HepG2 (cell line): ENCODE results near the gene MAPK8IP1. TPM values are rescaled to one million over a fixed set of nuclear protein-coding genes. Genes with fewer than 3 reads are reported as not detected.

Experiments used
- ATAC-seq: fragments of 200-7000 bp; cut with Tn5 transposase; 3 replicates; pipeline ENCODE4 v1.9.1; 2020; ENCODE audit warnings: mild to moderate bottlenecking, moderate library complexity
- BruUV-seq: library from RNA; stranded (reverse); fragments of 400-500 nt; replicated peaks from 2 replicates; lab custom pipeline; 2021; lab: Mats Ljungman, UMichigan
- CTCF ChIA-PET: fragments of 300-600 bp; formaldehyde crosslinking; extraction: SDS; loops from one replicate; lab custom pipeline; 2021; ENCODE audit warnings: low total read pairs, inconsistent platforms, low intra/inter-chr PET ratio; lab: Yijun Ruan, JAX
- POLR2A ChIA-PET: fragments of 350-600 bp; sonication (Branson Sonifier 250); formaldehyde crosslinking; loops from one replicate; lab custom pipeline; 2020; ENCODE audit warnings: antibody characterized with exemption, inconsistent platforms; lab: Yijun Ruan, JAX
- DNase-seq: peaks from one replicate; pipeline ENCODE4 v3.0.0-alpha.2; 2015; ENCODE audit warnings: low spot score
- FAIRE-seq: peaks from 3 replicates; lab custom pipeline; 2011; peaks lifted over from hg19 to GRCh38; lab: Jason Lieb, UNC
- H2AFZ ChIP-seq: one replicate; pipeline ENCODE4 v1.6.1; 2011; ENCODE audit warnings: low read length, inconsistent platforms
- H3K27ac ChIP-seq: fragments of 300-600 bp; 3 replicates; pipeline ENCODE4 v1.8.0; 2011; ENCODE audit warnings: mixed run types, mild to moderate bottlenecking, mixed read lengths, low read length, inconsistent platforms; ENCODE audit not compliant: insufficient read depth; ENCODE audit errors: extremely low read length
- H3K27me3 ChIP-seq, 2 experiments: fragments of 200-600 bp in 1 of 2; 2 replicates in 1 of 2; 3 replicates in 1 of 2; pipeline versions ENCODE4 v1.6.0 to v1.8.0; 2011; ENCODE audit warnings: low read length in 2 of 2, mild to moderate bottlenecking in 2 of 2, moderate library complexity in 2 of 2, inconsistent platforms in 1 of 2; ENCODE audit not compliant: insufficient read depth in 2 of 2, control insufficient read depth in 1 of 2
- H3K36me3 ChIP-seq, 2 experiments: fragments of 200-600 bp in 1 of 2; replicated peaks in 1 of 2; 2 replicates in 1 of 2; 3 replicates in 1 of 2; pipeline versions ENCODE4 v1.5.1 to v1.8.0; 2011; ENCODE audit warnings: low read length in 2 of 2, inconsistent platforms in 1 of 2; ENCODE audit not compliant: insufficient read depth in 2 of 2, control insufficient read depth in 1 of 2
- H3K4me1 ChIP-seq: 2 replicates; pipeline ENCODE4 v1.5.1; 2012; ENCODE audit warnings: low read length, inconsistent platforms; ENCODE audit not compliant: insufficient read depth
- H3K4me2 ChIP-seq: 2 replicates; pipeline ENCODE4 v1.6.0; 2011; ENCODE audit warnings: low read depth, low read length, inconsistent platforms
- H3K4me3 ChIP-seq, 3 experiments: fragments of 200-600 bp in 1 of 3; sonication (generic), shearing (Covaris generic) in 1 of 3; replicated peaks in 1 of 3; 2 replicates each; pipeline ENCODE4 v1.5.1; 2011 to 2016; ENCODE audit warnings: low read length in 3 of 3, inconsistent platforms in 2 of 3, low read depth in 2 of 3, mild to moderate bottlenecking in 2 of 3, control low read depth in 1 of 3, mixed read lengths in 1 of 3; ENCODE audit not compliant: insufficient read depth in 1 of 3
- H3K79me2 ChIP-seq: one replicate; pipeline ENCODE4 v1.6.1; 2011; ENCODE audit warnings: low read length, inconsistent platforms; ENCODE audit not compliant: insufficient read depth
- H3K9ac ChIP-seq: 2 replicates; pipeline ENCODE4 v1.6.0; 2011; ENCODE audit warnings: mild to moderate bottlenecking, low read depth, low read length, inconsistent platforms; ENCODE audit not compliant: insufficient read depth
- H3K9me3 ChIP-seq: 2 replicates; pipeline ENCODE4 v1.5.1; 2012; ENCODE audit warnings: mild to moderate bottlenecking, low read length
- H4K20me1 ChIP-seq: 2 replicates; pipeline ENCODE4 v1.6.0; 2011; ENCODE audit warnings: inconsistent platforms, mild to moderate bottlenecking, low read length, moderate library complexity; ENCODE audit not compliant: insufficient read depth
- ARID4A ChIP-seq: sonication (generic); formaldehyde crosslinking; IDR thresholded peaks from 2 replicates; pipeline ENCODE4 v1.5.0; 2020; ENCODE audit warnings: mild to moderate bottlenecking, missing genetic modification reagents, borderline replicate concordance
- ESRRA ChIP-seq: sonication (generic); formaldehyde crosslinking; IDR thresholded peaks from 2 replicates; pipeline ENCODE4 v1.5.1; 2020; ENCODE audit warnings: mild to moderate bottlenecking, low read depth, missing genetic modification reagents
- NFKBIZ ChIP-seq: IDR thresholded peaks from 2 replicates; pipeline ENCODE4 v1.6.1; 2018; ENCODE audit warnings: missing genetic modification reagents, missing compliant biosample characterization
- ZC3H13 ChIP-seq: sonication (generic); formaldehyde crosslinking; IDR thresholded peaks from 2 replicates; pipeline ENCODE4 v1.8.1; 2023; ENCODE audit warnings: mild to moderate bottlenecking, missing genetic modification reagents, moderate library complexity
- ZFP36L1 ChIP-seq: sonication (generic); formaldehyde crosslinking; IDR thresholded peaks from 2 replicates; pipeline ENCODE4 v1.8.0; 2022; ENCODE audit warnings: mild to moderate bottlenecking, missing genetic modification reagents, moderate library complexity
- ZNF251 ChIP-seq: sonication (generic); formaldehyde crosslinking; IDR thresholded peaks from 2 replicates; pipeline ENCODE4 v1.9.0; 2021; ENCODE audit warnings: mild to moderate bottlenecking, missing genetic modification reagents
- ZNF282 ChIP-seq: fragments of 450-650 bp; IDR thresholded peaks from 2 replicates; pipeline ENCODE4 v1.6.1; 2018; ENCODE audit not compliant: partially characterized antibody
- ZNF446 ChIP-seq: sonication (generic); formaldehyde crosslinking; IDR thresholded peaks from 2 replicates; pipeline ENCODE4 v1.5.0; 2020; ENCODE audit warnings: mild to moderate bottlenecking, missing genetic modification reagents
- WGBS: methylation state at CpG from one replicate; pipeline ENCODE4 v1.1.6; 2017; ENCODE audit warnings: low lambda C conversion rate; 5-methylcytosine and 5-hydroxymethylcytosine counted together
- in situ Hi-C: cut with HindIII; loops from 2 replicates; pipeline ENCODE4 v1.10.0; 2017; ENCODE audit warnings: low pct_unique_long_range_greater_than_20kb; ENCODE audit not compliant: extremely low pct_ligation_motif_present
- intact Hi-C: fragments of 100-400 bp; cut with micrococcal nuclease; formaldehyde crosslinking; loops from one replicate; pipeline ENCODE4 v1.10.0; 2022; ENCODE audit not compliant: unreplicated experiment
- polyA plus RNA-seq, 8 experiments: library from polyadenylated mRNA; depleted of rRNA in 3 of 8; stranded (reverse) in 7 of 8; unstranded in 1 of 8; fragments of >200 nt; fragmentation: Illumina TruSeq in 4 of 8; extraction: Trizol in 4 of 8; gene quantifications; 2 replicates each; pipeline versions ENCODE4 v1.2.1 to v1.2.3, GENCODE V29; 2011 to 2016; ENCODE audit warnings: low read depth in 4 of 8, missing spikeins in 1 of 8, mixed read lengths in 1 of 8; ENCODE audit not compliant: insufficient read depth in 1 of 8
- total RNA-seq, 5 experiments: library from RNA; depleted of rRNA; stranded (reverse); fragments of >200 nt; fragmentation: Illumina TruSeq; extraction: Trizol; gene quantifications; 2 replicates each; pipeline ENCODE4 v1.2.3, GENCODE V29; 2016; ENCODE audit warnings: low read depth in 1 of 5
- TF ChIP-seq, protein P1 (sequence below): sonication (generic); formaldehyde crosslinking; IDR thresholded peaks from 2 replicates; pipeline ENCODE4 v1.4.0; 2020; ENCODE audit warnings: mild to moderate bottlenecking, missing genetic modification reagents, borderline replicate concordance

MAPK8IP1 gene
- total and polyA plus RNA-seq, 2 of the 13 experiments (the other 11 are each of a cell fraction or from before 2014, with no cell fraction given): 2.2 to 4.2 TPM

DNA sequence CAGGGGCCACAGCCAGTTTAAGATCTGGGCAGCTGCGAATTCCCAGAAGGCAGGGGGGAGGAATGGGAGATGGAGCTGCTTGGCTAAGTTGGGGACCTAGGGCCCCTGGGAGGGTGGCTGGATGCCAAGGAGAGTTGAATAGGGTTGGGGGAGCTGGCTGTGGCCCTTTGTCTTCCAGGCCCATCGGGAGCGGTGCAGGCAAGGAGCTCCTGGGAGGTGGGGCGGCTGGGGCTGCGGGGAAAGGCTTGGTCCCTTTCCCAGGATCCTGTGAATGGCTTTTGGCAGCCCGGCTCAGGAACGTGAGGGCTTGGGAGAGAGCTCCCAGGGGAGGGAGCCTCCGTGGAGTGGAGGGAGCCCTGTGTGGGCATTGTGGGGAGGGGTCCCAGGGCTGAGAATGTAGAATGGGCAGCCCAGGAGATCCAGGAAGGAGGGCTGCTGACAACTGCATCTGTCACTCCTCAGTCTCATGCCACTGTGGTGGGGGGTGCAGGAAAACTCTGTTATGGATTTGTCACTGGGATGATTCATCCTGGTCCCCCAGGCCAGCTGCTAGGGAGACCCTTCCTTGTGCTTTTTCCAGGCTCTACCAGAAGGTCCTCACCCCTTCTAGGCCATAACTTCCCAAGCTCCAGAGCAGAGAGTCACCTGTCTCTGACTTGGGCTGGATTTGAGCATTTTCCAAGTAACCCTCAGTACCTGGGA is 15.6 kb downstream of the MAPK8IP1 start:
- Histone ChIP-seq H3K27ac (no peak overlapping the region), H2AFZ (no peak overlapping the region), H3K9ac (no peak overlapping the region), H3K79me2 (no peaks in the 10 kb centered on the region), H3K4me1 (peaks cover 44% of the 10 kb centered on the region), H4K20me1 (no peaks in the 10 kb centered on the region), H3K4me3 (peak overlapping the region in 2 of 3 experiments; percentile 62 to 71; a peak in 2 of 6 replicates), H3K4me2 (peak overlapping the region; percentile 86), H3K27me3 (peaks cover 0 to 21% of the 10 kb centered on the region in 2 experiments; a peak in 1 of 5 replicates), H3K9me3 (no peaks in the 10 kb centered on the region), H3K36me3 (no peaks in the 10 kb centered on the region)
- WGBS: 57% methylated on average over 7 of the region's 8 CpGs
- intact Hi-C loops: no loop called here
- ChIA-PET POLR2A (no interaction called here), CTCF (no interaction called here)
- TF ChIP-seq ZNF282: no peak
- TF ChIP-seq ZNF446: no peak
- no peak for TF ChIP-seq NFKBIZ (CRISPR knock-in tag)
- no peak for TF ChIP-seq ZNF251 (CRISPR knock-in tag)
- in situ Hi-C loops: no loop called here
- BruUV-seq: no TSS peak
- no peak for DNase-seq
- ATAC-seq: no peak
- no peak for FAIRE-seq

DNA sequence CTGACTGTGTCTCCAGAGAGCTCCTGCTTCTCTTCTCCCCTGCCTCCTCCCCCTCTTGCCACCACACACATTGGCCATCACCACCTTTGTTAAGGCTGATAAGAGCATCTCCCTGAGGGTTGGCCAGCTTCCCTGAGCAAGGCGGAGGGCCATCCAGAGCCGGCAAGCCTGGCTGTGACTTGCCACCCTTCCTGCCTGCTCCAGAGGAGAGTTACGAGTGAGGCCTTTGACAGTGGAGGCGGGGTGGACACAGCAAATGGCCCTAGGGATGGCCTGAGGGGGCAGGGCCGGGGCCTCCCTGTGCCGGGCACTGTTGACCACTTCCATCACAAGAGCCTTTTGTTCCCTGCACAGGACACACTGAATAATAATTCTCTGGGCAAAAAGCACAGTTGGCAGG is 16.2 kb downstream of the MAPK8IP1 start:
- H3K79me2 ChIP-seq: no peaks in the 10 kb centered on the region
- ATAC-seq (no peak), DNase-seq (no peak), FAIRE-seq (no peak)
- no peak overlapping the region for H3K27ac ChIP-seq
- no peak overlapping the region for H3K4me3 ChIP-seq
- H4K20me1 ChIP-seq: no peaks in the 10 kb centered on the region
- H3K27me3 ChIP-seq: peaks cover 0 to 21% of the 10 kb centered on the region in 2 experiments; a peak in 1 of 5 replicates
- no peak overlapping the region for H3K9ac ChIP-seq
- H3K36me3 ChIP-seq: no peaks in the 10 kb centered on the region
- BruUV-seq: no TSS peak
- ChIA-PET POLR2A (no interaction called here), CTCF (no interaction called here)
- peaks cover 38% of the 10 kb centered on the region for H3K4me1 ChIP-seq
- 43% methylated on average over 5 of the region's 6 CpGs for WGBS
- H3K9me3 ChIP-seq: no peaks in the 10 kb centered on the region
- in situ Hi-C loops: no loop called here
- H3K4me2 ChIP-seq: no peak overlapping the region
- intact Hi-C loops: no loop called here
- no peak overlapping the region for H2AFZ ChIP-seq
- TF ChIP-seq ARID4A (CRISPR knock-in tag) (no peak), ZC3H13 (no peak), ZFP36L1 (CRISPR knock-in tag) (no peak), ESRRA (CRISPR knock-in tag) (no peak)
- TF ChIP-seq, protein P1, sequence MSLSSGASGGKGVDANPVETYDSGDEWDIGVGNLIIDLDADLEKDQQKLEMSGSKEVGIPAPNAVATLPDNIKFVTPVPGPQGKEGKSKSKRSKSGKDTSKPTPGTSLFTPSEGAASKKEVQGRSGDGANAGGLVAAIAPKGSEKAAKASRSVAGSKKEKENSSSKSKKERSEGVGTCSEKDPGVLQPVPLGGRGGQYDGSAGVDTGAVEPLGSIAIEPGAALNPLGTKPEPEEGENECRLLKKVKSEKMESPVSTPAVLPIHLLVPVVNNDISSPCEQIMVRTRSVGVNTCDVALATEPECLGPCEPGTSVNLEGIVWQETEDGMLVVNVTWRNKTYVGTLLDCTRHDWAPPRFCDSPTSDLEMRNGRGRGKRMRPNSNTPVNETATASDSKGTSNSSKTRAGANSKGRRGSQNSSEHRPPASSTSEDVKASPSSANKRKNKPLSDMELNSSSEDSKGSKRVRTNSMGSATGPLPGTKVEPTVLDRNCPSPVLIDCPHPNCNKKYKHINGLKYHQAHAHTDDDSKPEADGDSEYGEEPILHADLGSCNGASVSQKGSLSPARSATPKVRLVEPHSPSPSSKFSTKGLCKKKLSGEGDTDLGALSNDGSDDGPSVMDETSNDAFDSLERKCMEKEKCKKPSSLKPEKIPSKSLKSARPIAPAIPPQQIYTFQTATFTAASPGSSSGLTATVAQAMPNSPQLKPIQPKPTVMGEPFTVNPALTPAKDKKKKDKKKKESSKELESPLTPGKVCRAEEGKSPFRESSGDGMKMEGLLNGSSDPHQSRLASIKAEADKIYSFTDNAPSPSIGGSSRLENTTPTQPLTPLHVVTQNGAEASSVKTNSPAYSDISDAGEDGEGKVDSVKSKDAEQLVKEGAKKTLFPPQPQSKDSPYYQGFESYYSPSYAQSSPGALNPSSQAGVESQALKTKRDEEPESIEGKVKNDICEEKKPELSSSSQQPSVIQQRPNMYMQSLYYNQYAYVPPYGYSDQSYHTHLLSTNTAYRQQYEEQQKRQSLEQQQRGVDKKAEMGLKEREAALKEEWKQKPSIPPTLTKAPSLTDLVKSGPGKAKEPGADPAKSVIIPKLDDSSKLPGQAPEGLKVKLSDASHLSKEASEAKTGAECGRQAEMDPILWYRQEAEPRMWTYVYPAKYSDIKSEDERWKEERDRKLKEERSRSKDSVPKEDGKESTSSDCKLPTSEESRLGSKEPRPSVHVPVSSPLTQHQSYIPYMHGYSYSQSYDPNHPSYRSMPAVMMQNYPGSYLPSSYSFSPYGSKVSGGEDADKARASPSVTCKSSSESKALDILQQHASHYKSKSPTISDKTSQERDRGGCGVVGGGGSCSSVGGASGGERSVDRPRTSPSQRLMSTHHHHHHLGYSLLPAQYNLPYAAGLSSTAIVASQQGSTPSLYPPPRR (CRISPR knock-in tag): no peak
